M059J (cell line): ENCODE data around the gene HPCAL1. TPM values are rescaled to one million over a fixed set of nuclear protein-coding genes. Genes with fewer than 3 reads are reported as not detected.
"Not testable (repeated sequence)": the region's sequence is repeated elsewhere in the genome, so short reads cannot be mapped to it uniquely, and the experiment has no call there.

Experiments
- DNase-seq: peaks from one replicate; pipeline ENCODE4 v3.0.0-alpha.2; 2012; ENCODE audit warnings: low read depth
- total RNA-seq: library from RNA; depleted of rRNA; stranded (reverse); fragments of >200 nt; shearing (Covaris generic); gene quantifications from 2 replicates; pipeline ENCODE4 v1.2.3, GENCODE V29; 2014

The HPCAL1 gene
- total RNA-seq, 1 experiment from 2014 or later = 267 TPM

- no peak for DNase-seq
Observed at GRCh38 chr2:10284108-10284870, 18.4 kb upstream of the HPCAL1 start.

- DNase-seq = no peak
Observed at GRCh38 chr2:10285191-10285555, 17.5 kb upstream of the HPCAL1 start.

- peak; percentile 93 for DNase-seq
Observed at GRCh38 chr2:10285556-10286198, 17.0 kb upstream of the HPCAL1 start.

DNA sequence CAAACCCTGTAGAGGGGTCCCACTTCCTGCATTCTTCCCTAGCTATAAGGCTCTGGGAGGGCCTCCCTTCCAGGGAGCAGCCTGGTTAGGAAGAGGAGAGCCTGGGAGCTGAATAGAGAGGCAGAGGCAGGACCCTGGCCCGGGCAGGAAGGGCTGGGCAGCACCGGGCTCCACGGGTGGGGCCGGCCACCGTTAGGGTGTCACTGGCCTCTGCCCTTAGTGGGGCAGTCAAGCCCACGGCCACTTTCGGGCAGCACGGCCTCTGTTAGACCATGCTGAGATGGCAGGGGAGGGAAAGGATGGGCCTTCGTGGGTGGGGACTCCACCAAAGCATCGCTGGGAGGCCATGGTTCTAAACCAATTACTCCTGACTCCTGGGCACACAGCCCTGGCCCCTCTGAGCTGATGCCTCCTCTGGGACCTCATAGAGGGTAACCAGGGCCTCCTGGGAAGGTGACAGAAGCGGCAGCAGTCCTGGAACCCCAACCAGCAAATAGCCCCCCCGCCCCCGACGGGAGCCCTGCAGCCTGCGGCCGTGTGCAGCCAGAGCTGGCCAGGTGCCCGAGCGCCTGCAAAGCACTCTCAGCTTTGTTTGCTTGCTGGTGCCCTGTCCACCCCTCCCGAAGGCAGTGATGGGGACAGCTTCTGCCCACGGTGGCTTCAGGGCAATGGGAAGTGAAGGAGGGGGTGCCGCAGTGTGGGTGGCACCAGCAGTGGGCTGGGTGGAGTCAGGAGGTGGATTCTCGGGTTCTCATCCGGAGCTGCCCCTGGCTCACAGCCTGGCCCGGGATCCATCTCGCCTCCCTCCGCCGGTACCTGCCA lies 16.3 kb upstream of the HPCAL1 start:
- peak; percentile 50 for DNase-seq

DNA sequence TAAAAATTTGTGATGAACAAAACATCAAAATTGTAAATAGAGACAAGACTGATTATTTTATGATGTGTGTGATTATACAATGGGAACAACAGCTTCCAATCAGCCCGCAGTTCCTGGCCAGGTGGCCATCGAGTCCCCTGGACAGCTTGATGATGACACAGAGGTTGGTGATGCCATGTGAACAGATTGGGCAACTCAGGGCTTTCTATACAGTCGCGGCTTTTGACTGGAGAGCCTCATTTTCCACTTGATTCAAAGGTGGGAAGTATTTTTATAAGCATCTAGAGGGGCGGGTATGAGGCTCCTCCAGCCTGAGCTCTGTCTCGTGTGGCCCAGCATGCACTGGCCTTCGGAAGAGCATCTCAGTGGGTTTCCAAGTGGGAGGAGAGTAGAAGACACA lies 14.9 kb upstream of the HPCAL1 start:
- peak; percentile 19 for DNase-seq

DNA sequence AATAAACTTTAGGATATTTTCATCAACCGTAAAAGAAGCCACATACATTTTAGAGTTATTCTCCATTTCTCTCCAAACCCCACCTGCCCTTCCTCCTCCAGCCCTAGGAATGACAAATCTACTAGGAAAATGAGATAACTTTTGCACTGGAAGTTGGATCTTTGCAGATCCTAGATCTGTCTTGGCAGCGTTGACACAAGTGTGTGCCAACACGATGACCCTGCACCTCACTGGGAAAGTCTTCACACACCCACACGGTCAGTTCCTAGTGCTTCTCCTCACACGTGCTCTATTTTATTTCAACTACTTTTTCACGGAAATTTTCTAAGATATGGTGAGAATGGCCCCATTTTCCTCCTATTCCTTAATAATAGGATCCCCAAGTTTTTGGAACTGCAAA lies 14.1 kb upstream of the HPCAL1 start:
- DNase-seq = no peak

GRCh38 chr2:10289352-10289751 lies 13.4 kb upstream of the HPCAL1 start:
- no peak for DNase-seq

- DNase-seq = peak; percentile 96
Observed at GRCh38 chr2:10289891-10290290, 12.8 kb upstream of the HPCAL1 start.

- DNase-seq = not testable (repeated sequence)
Observed at GRCh38 chr2:10291376-10291775, 11.3 kb upstream of the HPCAL1 start.

- no peak for DNase-seq
Observed at GRCh38 chr2:10292033-10292432, 10.7 kb upstream of the HPCAL1 start.

GRCh38 chr2:10293603-10294002 lies 9.1 kb upstream of the HPCAL1 start:
- no peak for DNase-seq

- no peak for DNase-seq
Observed at GRCh38 chr2:10294077-10294476, 8.6 kb upstream of the HPCAL1 start.

- peak; percentile 48 for DNase-seq
Observed at GRCh38 chr2:10295649-10296048, 7.1 kb upstream of the HPCAL1 start.

DNA sequence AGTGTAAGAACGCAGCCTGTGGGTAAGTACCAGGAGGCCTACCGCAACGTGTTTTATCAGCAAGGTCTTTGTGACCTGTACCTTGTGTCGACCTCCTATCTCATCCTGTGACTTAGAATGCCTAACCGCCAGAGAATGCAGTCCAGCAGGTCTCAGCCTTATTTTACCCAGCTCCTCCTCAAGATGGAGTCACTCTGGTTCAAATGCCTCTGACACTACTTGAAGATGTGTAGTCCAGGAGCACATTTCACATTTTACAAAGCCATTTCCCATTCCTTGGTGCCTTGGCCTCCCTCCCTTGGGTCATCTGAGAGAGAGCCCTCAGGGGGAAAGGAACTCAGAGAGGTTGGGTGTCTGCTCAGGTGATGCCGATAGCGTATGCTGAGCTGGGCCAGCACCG lies 6.6 kb upstream of the HPCAL1 start:
- no peak for DNase-seq

GRCh38 chr2:10297191-10297830 lies 5.4 kb upstream of the HPCAL1 start:
- peak; percentile 23 for DNase-seq

GRCh38 chr2:10297959-10298531 lies 4.7 kb upstream of the HPCAL1 start:
- DNase-seq = peak; percentile 98

DNA sequence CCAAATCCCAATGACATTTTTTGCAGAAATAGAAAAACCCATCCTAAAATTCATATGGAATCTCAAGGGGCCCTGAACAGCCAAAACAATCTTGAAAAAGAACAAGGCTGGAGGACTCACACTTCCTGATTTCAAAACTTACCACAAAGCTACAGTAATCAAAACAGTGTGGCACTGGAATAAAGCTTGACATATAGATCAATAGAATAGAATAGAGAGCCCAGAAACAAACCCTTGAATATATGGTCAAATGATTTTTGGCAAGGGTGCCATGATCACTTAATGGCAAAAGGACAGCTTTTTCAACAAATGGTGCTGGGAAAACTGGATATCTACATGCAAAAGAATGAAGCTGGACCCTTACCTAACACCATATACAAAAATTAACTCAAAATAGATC lies 3.9 kb upstream of the HPCAL1 start:
- DNase-seq = not testable (repeated sequence)

DNA sequence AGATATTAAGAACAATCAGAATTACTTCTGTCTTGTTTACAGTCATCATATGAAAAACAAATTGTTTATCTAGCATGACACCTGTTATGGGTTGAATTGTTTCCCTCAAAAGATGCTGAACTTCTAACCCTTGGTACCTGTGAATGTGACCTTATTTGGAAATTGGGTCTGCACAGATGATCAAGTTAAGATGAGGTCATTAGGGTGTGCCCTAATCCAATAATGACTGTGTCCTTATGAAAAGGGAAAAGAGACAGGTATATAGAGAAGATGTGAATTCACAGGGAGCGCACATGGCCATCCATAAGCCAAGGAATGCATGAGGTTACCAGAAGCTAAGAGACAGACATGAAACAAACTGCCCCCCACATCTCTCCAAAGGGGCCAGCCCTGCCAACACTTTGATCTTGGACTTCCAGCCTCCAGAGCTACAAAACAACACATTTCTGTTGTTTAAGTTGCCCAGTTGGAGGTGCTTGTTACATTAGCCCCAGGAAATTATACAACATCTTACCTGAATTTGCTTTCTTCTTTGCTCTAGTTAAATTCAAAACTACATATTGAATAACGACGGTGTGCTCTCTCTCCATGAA lies 2.3 kb upstream of the HPCAL1 start:
- no peak for DNase-seq

- no peak for DNase-seq
Observed at GRCh38 chr2:10300997-10301940, 1.4 kb upstream of the HPCAL1 start.

DNA sequence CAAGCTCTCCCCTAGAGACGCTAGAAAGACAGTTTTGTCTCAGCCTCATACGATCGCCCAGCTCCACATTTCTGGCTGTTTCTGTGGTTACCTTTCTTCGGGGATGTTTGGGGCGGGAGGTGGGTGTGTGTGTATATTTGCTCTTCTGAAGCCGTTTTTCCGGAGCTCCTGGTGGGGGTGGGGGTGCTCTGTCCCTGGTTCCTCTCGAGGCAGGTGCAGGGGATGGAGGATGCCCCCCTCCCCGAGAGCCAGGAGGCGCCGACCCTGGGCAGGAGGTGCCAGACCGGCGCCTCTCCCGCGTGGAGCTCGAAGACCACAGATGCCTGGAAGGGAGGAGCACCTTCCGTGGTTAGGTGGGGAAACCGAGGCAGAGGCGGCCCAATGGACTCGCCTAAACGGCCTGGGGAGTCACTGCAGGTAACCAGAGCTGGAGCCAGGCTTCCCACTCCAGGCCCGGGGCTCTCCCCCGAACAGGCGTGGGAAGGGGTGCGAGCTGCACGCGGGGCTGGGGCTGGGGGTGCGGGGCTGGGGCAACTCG lies 694 bp upstream of the HPCAL1 start:
- no peak for DNase-seq
